HAP-1 (cell line): ENCODE results near the gene SPC25.
"Not testable (repeated sequence)": the region's sequence is repeated elsewhere in the genome, so short reads cannot be mapped to it uniquely, and the experiment has no call there.

Experiments
- DNase-seq, 2 experiments: peaks; one replicate each; pipeline ENCODE4 v3.0.0-alpha.2; 2016 to 2020; ENCODE audit warnings: low spot score in 2 of 2
- H3K27me3 ChIP-seq: fragments of 250-450 bp; sonication (Bioruptor Pico); 2 replicates; pipeline ENCODE4 v1.5.1; 2020; ENCODE audit warnings: low read depth, mild to moderate bottlenecking, moderate library complexity
- H3K36me3 ChIP-seq: fragments of 250-450 bp; sonication (Bioruptor Pico); replicated peaks from 2 replicates; pipeline ENCODE4 v1.5.1; 2020; ENCODE audit warnings: mild to moderate bottlenecking
- H3K4me1 ChIP-seq: fragments of 250-450 bp; sonication (Bioruptor Pico); 2 replicates; pipeline ENCODE4 v1.5.1; 2020; ENCODE audit warnings: mild to moderate bottlenecking
- H3K4me3 ChIP-seq: fragments of 250-450 bp; sonication (Bioruptor Pico); 2 replicates; pipeline ENCODE4 v1.5.1; 2020; ENCODE audit warnings: mild to moderate bottlenecking, moderate library complexity
- H3K9me3 ChIP-seq: fragments of 250-450 bp; sonication (Bioruptor Pico); 2 replicates; pipeline ENCODE4 v1.5.1; 2020; ENCODE audit warnings: mild to moderate bottlenecking, moderate library complexity
- in situ Hi-C: fragments of 300-500 bp; cut with MboI; formaldehyde crosslinking; loops from 3 replicates; pipeline ENCODE4 v1.14.3; 2020; ENCODE audit warnings: low sequenced_read_pairs, inconsistent platforms, mixed read lengths

SPC25 gene, protein sequence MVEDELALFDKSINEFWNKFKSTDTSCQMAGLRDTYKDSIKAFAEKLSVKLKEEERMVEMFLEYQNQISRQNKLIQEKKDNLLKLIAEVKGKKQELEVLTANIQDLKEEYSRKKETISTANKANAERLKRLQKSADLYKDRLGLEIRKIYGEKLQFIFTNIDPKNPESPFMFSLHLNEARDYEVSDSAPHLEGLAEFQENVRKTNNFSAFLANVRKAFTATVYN

DNA sequence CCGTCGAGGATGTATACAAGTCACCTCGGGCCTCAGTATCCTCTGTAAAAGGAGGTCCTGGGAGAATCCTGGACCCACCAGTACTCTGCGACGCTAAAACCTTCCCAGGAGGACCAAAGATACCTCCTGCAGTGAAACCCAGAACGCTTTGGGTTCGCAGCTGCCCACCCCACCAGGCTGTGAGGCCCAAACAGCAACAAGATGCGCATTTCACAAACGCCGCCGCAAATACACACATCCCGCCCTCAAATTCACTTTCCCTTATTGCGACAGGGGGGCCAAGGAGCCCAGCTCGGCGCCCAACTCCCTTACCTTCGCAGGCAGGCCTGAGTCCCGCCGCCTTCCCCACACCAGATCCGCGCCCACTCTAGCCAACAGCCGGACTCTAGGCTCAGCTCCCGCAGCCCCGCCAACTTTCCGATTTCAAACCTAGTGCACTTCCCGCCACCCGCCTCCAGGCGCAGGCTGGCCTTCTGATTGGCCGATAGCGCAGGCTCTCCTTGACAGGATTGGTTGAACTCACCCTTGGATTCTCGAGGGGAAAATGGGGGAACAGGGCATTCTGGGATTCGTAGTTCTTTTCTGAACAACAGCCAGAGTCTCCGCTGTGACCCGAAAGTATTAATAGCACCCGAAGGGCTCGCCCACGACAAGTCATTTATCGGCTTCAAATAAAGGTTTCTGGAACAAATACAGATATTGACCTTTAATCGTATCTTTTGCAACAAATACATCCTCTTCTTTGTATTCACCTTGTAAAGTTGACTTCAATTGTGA lies at the start of gene SPC25:
Gene SPC25, minus strand, starts transcription at position 425 of the 777 bp plus-strand sequence. CDS start 911 bp downstream, outside the sequence.
- Histone ChIP-seq H3K36me3 (peaks cover 23% of the 10 kb centered on the region), H3K27me3 (no peaks in the 10 kb centered on the region), H3K4me1 (peaks cover 8% of the 10 kb centered on the region; the same call in 1 of the 2 replicates), H3K4me3 (peak within 1 kb of the TSS; percentile 66), H3K9me3 (no peaks in the 10 kb centered on the region)
- in situ Hi-C loops = no loop called here
- peak; percentile 94 to 95 for DNase-seq

DNA sequence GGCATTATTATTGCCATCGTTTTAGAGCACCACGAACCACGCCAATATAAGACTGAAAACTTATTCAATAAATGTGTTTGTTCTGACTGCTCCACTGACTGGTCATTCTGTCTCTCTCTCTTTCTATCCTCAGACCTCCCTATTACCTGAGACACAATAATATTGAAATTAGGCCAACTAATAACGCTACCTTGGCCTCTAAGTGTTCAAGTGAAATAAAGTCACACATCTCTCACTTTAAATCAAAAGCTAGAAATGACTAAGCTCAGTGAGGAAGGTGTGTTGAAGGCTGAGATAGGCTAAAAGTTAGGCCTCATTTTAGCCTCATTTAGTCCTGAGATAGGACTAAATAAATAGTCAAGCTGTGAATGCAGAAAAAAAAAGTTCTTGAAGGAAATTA lies 49.7 kb upstream of the SPC25 start:
- in situ Hi-C loops = no loop called here
- H3K36me3 ChIP-seq = no peaks in the 10 kb centered on the region
- no peaks in the 10 kb centered on the region for H3K4me1 ChIP-seq
- no peak overlapping the region for H3K4me3 ChIP-seq
- peaks cover 17% of the 10 kb centered on the region for H3K27me3 ChIP-seq
- DNase-seq = no peak
- H3K9me3 ChIP-seq = no peaks in the 10 kb centered on the region

DNA sequence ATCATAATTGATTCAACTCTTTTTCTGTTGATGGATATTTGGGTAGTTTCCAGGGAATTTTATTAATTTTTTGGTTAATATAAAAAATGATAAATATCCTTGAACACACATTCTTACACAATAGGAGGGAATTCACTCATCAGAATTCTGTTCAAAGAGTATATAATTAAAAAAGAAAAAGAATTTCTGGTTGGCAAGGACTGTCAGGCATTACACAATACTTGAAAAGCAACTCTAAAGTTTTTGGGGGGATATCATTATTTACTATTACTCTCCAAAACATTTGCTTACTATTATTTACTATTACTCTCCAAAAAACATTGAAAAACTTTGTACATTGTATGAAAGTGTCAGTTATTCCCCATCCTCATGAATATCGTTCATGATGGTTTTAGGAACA lies 48.8 kb upstream of the SPC25 start:
- Histone ChIP-seq H3K9me3 (no peaks in the 10 kb centered on the region), H3K4me1 (no peaks in the 10 kb centered on the region), H3K4me3 (no peak overlapping the region), H3K27me3 (peaks cover 13% of the 10 kb centered on the region), H3K36me3 (no peaks in the 10 kb centered on the region)
- DNase-seq = no peak
- in situ Hi-C loops = no loop called here

DNA sequence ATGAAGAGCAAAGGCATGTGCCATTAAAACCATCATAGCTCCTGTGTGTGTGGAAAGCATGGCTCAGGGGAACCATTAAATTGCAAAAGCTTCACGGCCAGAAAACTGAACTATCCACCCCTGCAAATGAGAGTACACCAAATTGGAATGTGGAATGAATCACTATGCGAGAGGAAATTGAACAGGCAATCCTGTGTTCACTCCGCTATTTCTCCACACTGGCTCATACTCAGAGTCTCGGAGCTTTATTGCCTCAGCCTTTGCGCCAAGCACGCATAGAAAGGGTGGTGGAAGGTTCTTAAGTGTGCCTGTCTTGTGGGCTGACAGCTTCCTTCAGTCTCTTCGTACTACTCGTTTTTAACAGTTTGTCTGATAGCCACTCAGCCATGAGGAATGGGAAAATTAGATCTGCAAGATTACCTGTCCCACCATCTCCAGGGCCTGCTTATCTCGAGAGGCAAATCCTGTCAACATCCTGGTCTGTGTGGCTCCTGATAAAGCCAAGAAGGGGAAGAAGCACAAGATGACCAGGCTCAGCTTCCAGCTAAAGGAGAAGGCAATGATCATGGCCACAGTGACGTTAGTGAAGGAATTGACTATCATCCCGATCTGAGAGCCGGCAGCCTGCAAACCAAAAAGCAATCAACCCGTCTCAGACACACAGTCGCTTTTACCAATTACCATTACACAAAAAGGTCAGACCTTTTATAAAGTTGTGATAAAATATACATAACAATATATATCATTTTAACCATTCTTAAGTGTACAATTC lies 45.8 kb upstream of the SPC25 start:
- no peaks in the 10 kb centered on the region for H3K4me1 ChIP-seq
- in situ Hi-C loops = no loop called here
- peak in 1 of 2 experiments; percentile 12 for DNase-seq
- H3K27me3 ChIP-seq = no peaks in the 10 kb centered on the region
- no peaks in the 10 kb centered on the region for H3K36me3 ChIP-seq
- no peaks in the 10 kb centered on the region for H3K9me3 ChIP-seq
- no peak overlapping the region for H3K4me3 ChIP-seq

DNA sequence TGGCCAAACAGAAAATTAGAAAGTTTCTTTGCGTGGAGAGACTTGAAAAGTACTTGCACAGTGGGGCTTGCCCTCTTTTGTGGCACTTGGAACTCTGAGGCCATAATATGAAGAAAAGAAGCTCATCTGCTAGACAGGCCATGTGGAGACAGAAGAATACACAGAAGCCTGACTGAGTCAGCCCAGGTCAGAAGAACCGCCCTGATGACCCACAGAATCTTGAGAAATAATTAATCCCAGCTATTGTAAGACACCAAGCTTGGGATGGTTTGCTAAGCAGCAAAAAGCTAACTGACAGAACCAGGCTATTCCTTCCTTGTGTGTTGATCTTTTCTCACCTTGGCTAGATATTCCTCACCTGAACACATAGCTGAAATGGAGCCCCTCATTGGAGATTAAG lies 44.6 kb upstream of the SPC25 start:
- no peaks in the 10 kb centered on the region for H3K9me3 ChIP-seq
- DNase-seq = no peak
- in situ Hi-C loops = no loop called here
- no peak overlapping the region for H3K4me3 ChIP-seq
- H3K27me3 ChIP-seq = peaks cover 5% of the 10 kb centered on the region
- H3K4me1 ChIP-seq = no peaks in the 10 kb centered on the region
- no peaks in the 10 kb centered on the region for H3K36me3 ChIP-seq

DNA sequence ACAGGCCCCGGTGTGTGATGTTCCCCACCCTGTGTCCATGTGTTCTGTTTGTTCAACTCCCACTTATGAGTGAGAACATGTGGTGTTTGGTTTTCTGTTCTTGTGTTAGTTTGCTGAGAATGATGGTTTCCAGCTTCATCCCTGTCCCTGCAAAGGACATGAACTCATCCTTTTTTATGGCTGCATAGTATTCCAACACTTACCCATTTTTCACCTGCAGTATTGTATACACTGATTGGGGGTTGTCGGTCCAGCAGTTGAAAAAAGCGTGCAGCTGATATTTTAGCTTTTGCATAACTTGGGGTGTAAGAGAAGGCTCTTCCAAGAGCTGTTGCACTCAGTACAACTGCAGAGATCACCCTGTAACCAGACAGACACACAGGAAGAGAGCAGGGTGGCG lies 41.9 kb upstream of the SPC25 start:
- H3K9me3 ChIP-seq, H3K4me1 ChIP-seq, H3K36me3 ChIP-seq, H3K4me3 ChIP-seq, DNase-seq, in situ Hi-C loops: not testable (repeated sequence)
- H3K27me3 ChIP-seq = peaks cover 12% of the 10 kb centered on the region

DNA sequence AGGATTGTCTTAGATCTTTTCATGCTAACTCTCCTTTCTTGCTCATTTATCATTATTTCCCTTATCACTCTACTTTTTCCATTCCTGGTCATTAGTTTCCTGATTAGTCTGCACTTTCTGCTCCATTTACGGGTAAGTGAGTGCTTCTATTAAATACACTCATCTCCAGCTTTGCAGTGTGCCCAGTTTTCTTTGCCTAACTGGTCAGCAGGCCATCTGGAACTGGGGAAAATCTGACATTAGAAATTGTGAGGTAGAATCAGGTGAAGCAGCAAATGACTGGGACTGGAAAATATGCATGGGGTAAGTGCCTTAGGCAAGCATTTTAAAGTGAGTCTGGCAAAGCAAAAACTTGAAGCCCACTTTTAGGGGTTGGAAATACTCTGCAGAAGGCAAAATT lies 40.0 kb upstream of the SPC25 start:
- Histone ChIP-seq H3K4me3 (no peak overlapping the region), H3K36me3 (no peaks in the 10 kb centered on the region), H3K9me3 (no peaks in the 10 kb centered on the region), H3K27me3 (peaks cover 15% of the 10 kb centered on the region), H3K4me1 (no peaks in the 10 kb centered on the region)
- DNase-seq = no peak
- in situ Hi-C loops = no loop called here

DNA sequence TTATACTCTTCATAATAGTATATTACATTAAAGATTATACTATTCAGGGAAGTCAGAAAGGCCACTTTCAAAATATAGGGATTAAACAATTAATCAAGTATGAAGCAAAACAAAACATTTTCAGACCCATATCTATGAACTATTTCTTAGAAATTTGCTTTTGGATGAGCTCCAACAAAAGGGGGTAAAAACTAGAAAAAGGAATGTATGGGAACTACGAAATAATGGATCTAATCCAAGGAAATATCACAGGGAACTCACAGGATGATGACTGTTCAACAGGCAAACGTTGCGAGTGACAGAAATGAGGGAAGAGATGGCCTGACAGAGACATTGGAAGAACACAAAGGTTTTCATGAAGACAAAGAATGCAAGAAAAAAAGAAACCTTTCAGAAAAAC lies 38.8 kb upstream of the SPC25 start:
- no peaks in the 10 kb centered on the region for H3K4me1 ChIP-seq
- DNase-seq = no peak

DNA sequence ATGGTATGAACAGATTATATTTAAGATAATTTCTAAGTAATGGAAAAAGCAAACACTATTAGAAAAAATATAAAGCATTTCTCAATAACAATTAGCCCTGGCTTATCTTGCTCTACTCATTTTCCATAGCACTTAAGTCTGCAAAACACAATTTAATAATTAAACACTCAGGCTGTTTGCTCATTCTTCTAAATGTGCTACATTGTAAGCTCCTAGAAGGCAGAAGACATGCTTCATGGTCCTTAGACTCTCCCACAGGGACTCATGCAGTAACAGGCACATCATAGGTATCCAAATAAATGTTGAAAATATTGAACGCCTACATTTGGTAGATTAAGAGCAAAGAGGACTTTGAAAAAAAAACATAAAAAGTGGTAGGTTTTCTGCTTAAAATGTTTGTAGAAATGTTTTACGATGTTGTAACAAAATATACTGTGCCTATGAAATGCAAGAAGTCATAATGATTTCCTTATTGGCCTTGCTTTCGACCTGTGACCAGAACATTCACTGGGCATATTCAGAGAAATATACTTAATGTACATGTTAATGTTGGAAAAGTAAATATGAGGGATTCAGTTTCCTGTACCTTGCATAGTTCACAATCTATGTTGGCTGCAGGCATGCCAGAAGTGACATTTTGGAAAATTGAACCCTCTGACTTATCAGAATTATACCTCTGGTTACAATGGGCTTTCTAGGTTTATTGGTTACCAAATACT lies 38.0 kb upstream of the SPC25 start:
- Histone ChIP-seq H3K4me1 (no peaks in the 10 kb centered on the region), H3K4me3 (no peak overlapping the region), H3K36me3 (no peaks in the 10 kb centered on the region), H3K9me3 (no peaks in the 10 kb centered on the region), H3K27me3 (peaks cover 21% of the 10 kb centered on the region)
- no peak for DNase-seq
- in situ Hi-C loops = loop anchor here (10.0 kb wide), 1 partner anchor 153 kb away; no protein-coding TSS in a partner anchor

More for the DNA sequence above, 38.8 kb upstream of the SPC25 start:
- H3K9me3 ChIP-seq = no peaks in the 10 kb centered on the region
- in situ Hi-C loops = loop anchor here (10.0 kb wide), 1 partner anchor 154 kb away; no protein-coding TSS in a partner anchor
- no peaks in the 10 kb centered on the region for H3K36me3 ChIP-seq
- no peak overlapping the region for H3K4me3 ChIP-seq
- peaks cover 21% of the 10 kb centered on the region for H3K27me3 ChIP-seq

DNA sequence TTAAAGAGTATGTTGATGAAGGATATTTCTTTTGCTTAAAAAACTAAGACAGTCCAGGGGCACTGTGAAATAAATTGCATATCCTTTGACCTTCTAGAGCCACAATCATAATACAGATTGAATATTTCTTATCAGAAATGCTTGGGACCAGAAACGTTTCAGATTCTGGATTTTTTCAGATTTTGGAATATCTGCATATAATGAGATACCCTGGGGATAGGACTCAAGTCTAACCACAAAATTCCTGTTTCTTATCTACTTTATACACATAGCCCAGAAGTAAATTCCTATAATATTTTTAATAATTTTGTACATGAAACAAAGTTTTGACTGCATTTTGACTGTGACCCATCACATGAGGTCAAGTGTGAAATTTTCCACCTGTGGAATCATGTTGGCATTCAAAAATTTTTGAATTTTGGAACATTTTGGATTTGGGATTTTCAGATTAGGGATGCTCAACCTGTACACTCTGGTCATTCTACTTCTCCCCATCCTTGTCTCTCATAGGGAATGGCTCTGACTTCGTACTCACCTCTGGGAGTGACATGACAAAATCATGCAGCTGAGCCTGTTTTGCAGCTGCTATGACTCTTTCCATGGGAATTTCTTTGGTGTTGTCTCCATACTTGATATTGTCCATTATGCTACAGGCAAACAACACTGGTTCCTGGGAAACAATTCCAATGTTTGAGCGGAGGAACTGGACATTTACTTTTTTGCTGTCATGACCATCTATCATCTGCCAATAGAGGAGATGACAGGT lies 36.6 kb upstream of the SPC25 start:
- no peaks in the 10 kb centered on the region for H3K9me3 ChIP-seq
- peaks cover 24% of the 10 kb centered on the region for H3K27me3 ChIP-seq
- in situ Hi-C loops = loop anchor here (10.0 kb wide), 1 partner anchor 152 kb away; no protein-coding TSS in a partner anchor
- no peaks in the 10 kb centered on the region for H3K36me3 ChIP-seq
- no peaks in the 10 kb centered on the region for H3K4me1 ChIP-seq
- no peak for DNase-seq
- H3K4me3 ChIP-seq = no peak overlapping the region

DNA sequence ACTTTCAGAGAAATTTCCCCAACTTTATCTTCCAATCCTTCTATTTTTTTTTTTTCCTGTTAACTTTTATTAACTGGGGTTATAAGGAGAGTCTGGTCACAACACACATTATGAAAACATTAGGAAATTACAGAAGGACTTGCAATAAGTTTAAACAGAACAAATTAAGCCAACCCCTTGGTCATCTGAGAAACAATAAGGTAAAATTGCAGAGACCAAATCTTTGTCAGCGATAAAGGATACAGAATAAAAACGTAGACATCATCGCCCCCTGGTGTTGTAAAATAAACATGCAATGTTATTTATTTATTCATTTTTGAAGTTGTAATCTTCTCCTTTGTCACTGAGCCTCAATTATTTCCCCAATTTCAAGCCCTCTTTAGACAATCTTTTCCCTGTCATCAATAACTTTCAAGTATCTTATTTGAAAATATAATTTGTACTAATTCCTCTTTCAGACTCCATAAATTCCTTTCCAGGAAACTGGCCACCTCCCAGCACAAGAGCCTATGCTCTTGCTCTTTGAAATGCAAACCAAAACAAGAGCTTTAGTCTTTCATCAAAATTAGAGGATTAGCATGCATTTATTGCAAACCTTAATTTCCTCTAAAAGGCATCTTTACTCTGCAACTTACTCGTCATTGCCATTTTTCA lies 30.4 kb upstream of the SPC25 start:
- H3K4me3 ChIP-seq = no peak overlapping the region
- DNase-seq = peak in 1 of 2 experiments; percentile 49
- in situ Hi-C loops = loop anchor here (10.0 kb wide), 1 partner anchor 146 kb away; no protein-coding TSS in a partner anchor
- H3K36me3 ChIP-seq = no peaks in the 10 kb centered on the region
- no peaks in the 10 kb centered on the region for H3K4me1 ChIP-seq
- H3K27me3 ChIP-seq = peaks cover 15% of the 10 kb centered on the region
- H3K9me3 ChIP-seq = no peaks in the 10 kb centered on the region

DNA sequence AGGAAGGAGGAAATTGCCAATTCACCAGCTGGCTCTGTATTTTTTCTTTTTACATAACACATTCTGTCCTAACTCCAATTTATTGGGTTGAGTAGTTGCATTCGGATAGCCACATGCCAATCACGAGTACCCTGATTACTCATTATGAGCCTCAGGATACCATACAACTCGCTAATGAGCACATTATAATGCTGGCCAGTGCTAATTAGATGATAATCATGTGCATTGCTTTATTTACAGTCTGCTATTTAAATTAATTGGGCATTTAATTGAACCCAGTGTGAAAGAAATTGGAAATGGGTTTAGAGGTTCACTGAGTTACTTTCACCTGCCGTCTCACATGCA lies 26.1 kb upstream of the SPC25 start:
- in situ Hi-C loops = loop anchor here (5.0 kb wide), 1 partner anchor 569 kb away; no protein-coding TSS in a partner anchor
- no peaks in the 10 kb centered on the region for H3K36me3 ChIP-seq

More for the DNA sequence above, 26.1 kb upstream of the SPC25 start:
- Histone ChIP-seq H3K27me3 (0 out of 2 replicates have a peak, but pooled peaks cover 3% of the 10 kb centered on the region), H3K9me3 (no peaks in the 10 kb centered on the region), H3K4me1 (no peaks in the 10 kb centered on the region), H3K4me3 (no peak overlapping the region)
- no peak for DNase-seq
